NCI-H146 treated with DMSO at 0.1 percent for 48 hours (cell line): ENCODE results near the gene USP24.
A peak's percentile ranks its signal among the peaks of the same experiment; 100 is the strongest.
"Not testable (repeated sequence)": the region's sequence is repeated elsewhere in the genome, so short reads cannot be mapped to it uniquely, and the experiment has no call there.

ENCODE experiments used
- DNase-seq: peaks from one replicate; lab custom pipeline; 2025; ENCODE audit not compliant: unreplicated experiment; lab: John Stamatoyannopoulos, UW

The USP24 gene

DNA sequence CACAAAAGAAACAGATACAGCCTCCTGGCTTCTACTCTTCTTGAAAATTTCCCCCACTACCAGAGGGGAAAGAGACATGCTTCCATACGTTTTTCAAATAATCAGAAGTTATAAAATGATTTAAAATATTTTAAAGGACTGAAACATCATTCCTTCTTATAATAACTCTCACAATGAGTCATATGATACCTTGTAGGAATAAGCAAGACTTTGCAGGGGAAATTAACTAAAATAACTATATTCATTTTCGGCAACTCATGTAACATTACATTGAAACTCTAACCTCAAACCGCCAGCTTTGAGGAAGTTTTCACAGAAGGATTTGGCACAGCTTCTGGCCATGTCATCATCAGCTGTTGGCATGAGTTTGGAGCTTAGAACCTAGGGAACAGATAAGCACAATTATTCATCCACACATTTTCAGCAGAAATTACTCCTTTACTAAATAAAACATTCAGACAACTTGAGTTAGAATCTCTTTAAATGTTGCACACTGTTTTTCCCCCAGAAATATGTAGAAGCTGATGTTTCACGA is 85.9 kb downstream of the USP24 start:
- no peak for DNase-seq

DNA sequence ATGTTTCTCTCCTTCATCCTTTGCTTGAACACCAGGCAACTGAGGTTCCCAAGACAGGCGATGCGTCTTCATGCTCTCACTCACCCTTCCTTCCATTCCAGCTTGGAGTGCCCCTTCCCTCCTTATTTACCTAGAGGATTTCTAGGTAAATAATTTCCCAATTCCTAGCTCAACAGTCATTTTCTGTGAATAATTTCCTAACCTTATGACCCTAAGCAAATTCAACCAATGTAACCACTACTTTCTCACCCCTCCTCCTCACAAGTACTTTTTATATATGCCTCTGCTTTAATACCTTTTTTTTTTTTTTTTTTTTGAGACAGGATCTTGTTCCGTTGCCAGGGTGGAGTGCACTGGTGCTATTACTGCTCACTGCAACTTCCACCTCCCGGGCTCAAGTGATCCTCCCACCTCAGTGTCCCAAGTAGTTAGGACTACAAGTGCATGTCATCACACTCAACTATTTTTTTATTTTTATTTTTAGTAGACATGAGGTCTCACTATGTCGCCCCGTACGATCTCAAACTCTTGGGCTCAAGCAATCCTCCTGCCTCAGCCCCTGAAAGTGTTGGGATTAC is 86.7 kb downstream of the USP24 start:
- DNase-seq, result no peak

- no peak for DNase-seq
Measured at GRCh38 chr1:55127827-55128343, 87.3 kb downstream of the USP24 start.

DNA sequence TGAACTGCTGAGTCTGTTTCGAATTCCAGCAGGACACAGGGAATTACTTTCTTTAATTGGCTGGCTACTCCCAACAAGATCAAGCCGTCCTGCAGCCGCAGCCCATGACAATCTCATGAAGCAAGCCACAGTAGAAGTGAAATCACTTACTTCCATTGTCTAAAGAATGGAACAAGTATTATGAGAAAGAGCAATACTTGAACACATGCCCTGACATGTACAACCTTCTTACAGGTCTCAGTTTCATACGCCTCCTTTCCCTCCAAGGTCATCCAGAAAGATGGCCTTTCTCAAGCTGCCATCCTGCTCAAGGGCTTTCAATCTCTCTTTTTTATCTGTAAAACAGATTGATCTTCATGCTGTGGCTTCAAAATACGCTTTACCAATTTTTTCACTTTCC is 90.7 kb downstream of the USP24 start:
- no peak for DNase-seq

GRCh38 chr1:55120538-55120937 is 94.6 kb downstream of the USP24 start:
- DNase-seq, result no peak

DNA sequence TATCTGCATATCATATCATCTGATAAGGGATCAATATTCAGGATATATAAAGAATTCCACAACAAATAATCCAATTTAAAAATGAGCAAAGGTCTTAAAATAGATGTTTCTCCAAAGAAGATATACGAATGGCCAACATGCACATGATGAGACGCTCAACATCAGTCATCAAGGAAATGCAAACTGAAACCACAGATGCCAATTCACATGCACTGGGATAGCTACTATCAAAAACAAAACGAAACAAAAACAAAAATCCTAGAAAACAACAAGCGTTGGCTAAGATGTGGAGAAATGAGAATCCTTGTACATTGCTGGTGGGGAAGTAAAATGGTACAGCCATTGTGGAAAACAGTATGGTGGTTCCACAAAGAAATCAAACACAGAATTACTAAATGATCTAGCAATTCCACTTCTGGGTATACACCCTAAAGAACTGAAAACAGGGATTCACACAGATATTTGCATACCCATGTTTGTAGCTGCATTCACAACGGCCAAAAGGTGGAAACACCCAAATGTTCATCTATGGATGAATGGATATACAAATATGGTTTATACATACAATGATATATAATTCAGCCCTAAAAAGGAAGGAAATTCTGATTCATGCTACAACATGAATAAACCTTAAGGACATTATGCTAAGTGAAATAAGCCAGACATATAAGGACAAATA is 96.4 kb downstream of the USP24 start:
- no peak for DNase-seq

DNA sequence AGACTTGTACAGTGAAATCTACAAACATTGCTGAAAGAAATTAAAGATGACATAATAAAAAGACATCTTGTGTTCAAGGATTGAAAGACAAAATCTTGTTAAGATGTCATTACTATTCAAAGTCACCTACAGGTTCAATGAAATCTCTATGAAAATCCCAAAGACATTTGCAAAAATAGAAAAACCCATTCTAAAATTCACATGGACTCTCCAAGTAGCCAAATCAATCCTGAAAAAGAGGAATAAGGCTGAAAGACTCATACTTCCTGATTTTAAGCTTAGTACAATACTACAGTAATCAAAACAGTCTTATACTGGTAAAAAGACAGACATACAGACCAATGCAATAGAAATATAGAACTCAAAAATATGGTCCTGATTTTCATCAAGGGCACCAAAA is 97.2 kb downstream of the USP24 start:
- no peak for DNase-seq

- DNase-seq, result not testable (repeated sequence)
Measured at GRCh38 chr1:55109005-55109404, 106.2 kb downstream of the USP24 start.

- no peak for DNase-seq
Measured at GRCh38 chr1:55107101-55107500, 108.1 kb downstream of the USP24 start.

DNA sequence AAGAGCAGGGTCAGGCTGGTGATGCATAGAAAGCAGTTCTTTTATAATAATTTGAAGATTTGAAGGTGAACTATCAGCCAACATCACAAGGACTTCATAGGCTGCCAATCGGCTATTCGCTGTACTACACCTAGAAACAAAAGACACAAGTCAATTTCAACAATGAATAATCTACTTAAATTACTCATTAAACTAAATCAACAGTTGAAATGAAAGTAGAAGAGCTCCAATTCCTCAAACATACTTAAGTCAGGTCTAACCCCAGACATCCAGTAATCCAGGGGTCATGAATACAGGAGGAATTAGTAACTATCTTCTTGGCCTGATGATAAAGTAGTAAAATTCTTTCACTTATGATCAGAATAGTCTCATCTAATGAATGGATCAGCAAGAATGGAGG is 111.3 kb downstream of the USP24 start:
- DNase-seq, result no peak

GRCh38 chr1:55095095-55095494 is 120.1 kb downstream of the USP24 start:
- no peak for DNase-seq

DNA sequence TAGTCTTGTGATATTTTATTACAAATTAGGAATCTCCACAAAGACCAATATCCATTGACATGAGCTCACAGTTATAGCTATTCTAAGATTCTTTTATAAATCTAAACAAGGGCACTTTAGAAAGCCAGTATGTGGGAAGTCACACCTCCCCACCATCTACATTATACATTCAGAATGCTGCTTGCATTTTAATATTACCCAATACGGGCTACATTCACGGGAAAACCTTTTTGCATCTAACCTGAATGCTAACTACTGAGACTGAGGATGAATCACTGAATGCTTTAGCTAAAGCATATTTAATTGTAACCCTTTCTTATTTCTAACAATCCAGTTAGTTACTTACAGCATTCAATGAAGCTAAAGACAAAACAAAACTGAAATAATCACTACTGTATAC is 122.7 kb downstream of the USP24 start:
- no peak for DNase-seq

DNA sequence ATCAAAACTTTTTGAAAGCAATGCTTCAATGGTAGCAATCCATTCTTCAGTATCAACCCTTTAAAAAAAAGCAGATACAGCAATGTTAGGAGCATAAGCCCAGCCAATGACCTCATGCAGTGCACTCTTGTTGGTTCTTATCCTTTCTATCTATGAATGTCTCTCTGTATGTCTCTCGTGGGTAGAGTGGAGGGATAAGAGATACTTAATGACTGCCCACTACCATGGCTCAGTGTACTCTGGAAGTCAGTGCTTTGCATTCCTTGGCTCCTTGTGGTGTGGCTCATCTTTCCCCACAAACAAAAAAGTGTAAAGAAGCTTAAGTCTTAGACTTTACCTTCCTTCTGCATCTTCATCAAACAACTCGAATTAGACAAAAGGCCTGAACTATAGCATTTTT is 125.5 kb downstream of the USP24 start:
- DNase-seq, result no peak

DNA sequence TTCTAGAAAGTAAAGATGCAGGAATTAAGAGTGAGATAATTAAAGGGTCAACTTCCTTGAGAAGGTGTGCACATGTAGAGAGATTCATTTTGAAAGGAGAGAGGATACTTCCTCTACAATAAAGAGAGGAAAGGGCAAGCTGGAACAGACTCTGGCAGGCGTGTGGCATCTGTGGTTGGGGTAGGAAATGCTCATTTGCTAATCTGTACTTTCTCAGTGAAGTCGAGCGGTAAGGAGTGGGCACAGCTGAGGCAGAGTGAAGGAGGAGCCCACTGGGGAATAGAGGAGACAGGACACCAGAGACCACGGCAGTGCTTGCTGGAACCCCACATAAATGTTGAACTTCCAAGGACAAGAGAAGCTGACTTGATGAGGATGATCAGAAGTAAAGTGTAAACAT is 126.8 kb downstream of the USP24 start:
- no peak for DNase-seq

DNA sequence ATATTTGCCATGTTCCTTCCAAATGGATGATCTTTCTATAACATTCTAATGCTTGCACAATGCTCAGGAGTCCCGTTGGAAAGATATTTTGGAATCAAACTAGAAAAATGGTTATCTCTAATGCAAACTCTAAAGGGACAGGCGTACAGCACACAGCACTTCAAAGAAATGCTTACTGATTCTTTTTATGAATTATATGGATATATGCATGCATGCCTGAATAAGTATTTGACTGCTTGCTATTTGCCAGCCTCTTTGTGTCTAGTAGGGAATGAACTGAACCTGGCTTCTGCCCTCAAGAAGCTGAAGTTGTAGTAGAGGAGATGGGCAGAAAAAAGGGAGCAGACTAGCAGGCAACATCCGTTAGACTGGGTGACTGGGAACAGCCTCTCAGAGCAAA is 127.7 kb downstream of the USP24 start:
- no peak for DNase-seq

DNA sequence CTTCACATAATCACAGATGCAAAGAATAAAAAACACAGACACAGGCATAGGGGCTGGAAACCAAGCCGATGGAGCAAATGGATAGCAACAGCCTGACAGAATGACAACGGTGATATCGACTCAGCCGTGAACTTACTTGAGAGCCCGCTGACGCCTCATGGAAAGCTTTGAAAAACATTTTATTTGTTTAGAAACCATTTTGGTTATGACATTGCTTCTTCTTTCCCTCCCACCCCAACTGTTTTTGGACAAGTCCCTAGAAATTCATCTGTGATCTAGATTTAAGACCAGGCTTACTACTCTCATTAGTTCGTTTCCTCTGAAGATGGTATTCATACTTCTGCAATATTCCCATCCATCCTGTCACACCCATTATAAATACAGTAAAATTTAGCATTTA is 130.9 kb downstream of the USP24 start:
- no peak for DNase-seq

GRCh38 chr1:55081905-55082296 is 133.3 kb downstream of the USP24 start:
- DNase-seq, result no peak

- no peak for DNase-seq
Measured at GRCh38 chr1:55081188-55081904, 133.8 kb downstream of the USP24 start.

GRCh38 chr1:55079651-55080050 is 135.5 kb downstream of the USP24 start:
- DNase-seq, result no peak

DNA sequence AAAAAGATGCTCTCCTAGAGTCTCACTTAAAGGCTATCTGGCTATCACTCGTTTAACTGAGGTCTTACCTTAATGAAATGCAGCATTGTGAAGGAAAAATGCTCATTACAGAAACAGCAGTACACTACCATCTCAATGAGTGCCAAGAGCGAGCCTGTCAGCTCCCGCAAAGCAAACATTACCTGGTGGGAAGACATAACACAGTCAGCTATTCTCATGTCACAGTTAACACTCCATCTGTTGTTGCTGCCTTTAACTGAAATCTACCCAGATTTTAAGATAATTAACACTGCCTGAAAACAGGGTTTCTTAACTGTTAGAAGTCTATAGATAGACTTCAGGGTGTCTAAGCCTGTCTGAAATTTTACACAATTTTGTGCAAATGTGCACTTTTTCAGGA is 136.7 kb downstream of the USP24 start:
- DNase-seq, result peak; percentile 56

GRCh38 chr1:55076356-55076755 is 138.8 kb downstream of the USP24 start:
- DNase-seq, result no peak

DNA sequence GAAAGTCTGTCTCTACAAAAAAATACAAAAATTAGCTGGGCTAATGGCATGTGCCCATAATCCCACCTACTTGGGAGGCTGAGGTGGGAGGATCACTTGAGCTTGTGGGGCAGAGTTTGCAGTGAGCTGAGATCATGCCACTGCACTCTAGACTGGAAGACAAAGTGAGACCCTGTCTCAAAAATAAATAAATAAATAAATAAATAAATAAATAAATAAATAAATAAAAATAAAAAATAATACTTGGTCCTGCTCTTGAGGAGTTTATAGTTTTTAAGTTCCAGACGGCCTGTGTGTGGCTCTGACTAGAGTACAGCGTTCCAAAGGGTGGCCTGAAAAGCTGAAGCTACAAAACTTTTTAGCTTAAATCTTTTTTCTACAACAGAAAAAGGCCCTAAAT is 140.7 kb downstream of the USP24 start:
- DNase-seq, result no peak
